GM23338 (cell line): ENCODE data around the gene BCAR3. TPM values are rescaled to one million over a fixed set of nuclear protein-coding genes. Genes with fewer than 3 reads are reported as not detected.

ENCODE experiments used
- ATAC-seq: fragments of 200-7000 bp; cut with Tn5 transposase; 3 replicates; pipeline ENCODE4 v1.9.1; 2020
- DNase-seq: peaks from one replicate; pipeline ENCODE4 v3.0.0-alpha.2; 2015; ENCODE audit warnings: low spot score
- H2AFZ ChIP-seq: fragments of 200-600 bp; sonication (generic); 2 replicates; pipeline ENCODE4 v1.8.0; 2016; ENCODE audit warnings: antibody characterized with exemption, mild to moderate bottlenecking, moderate library complexity
- H3F3A ChIP-seq: fragments of 200-600 bp; sonication (generic); replicated peaks from 2 replicates; pipeline ENCODE4 v1.8.0; 2017; ENCODE audit warnings: antibody characterized with exemption, mixed run types, low read depth
- H3K27ac ChIP-seq: fragments of 200-600 bp; sonication (generic); 2 replicates; pipeline ENCODE4 v1.6.1; 2016; ENCODE audit warnings: low read depth
- H3K27me3 ChIP-seq: fragments of 200-600 bp; sonication (generic); 2 replicates; pipeline ENCODE4 v1.8.0; 2016; ENCODE audit warnings: mild to moderate bottlenecking, mixed run types, moderate library complexity; ENCODE audit not compliant: insufficient read depth
- H3K36me3 ChIP-seq: fragments of 200-600 bp; sonication (generic); 2 replicates; pipeline ENCODE4 v1.8.0; 2016; ENCODE audit warnings: mild to moderate bottlenecking; ENCODE audit not compliant: insufficient read depth
- H3K4me1 ChIP-seq: fragments of 200-600 bp; sonication (generic); 2 replicates; pipeline ENCODE4 v1.8.0; 2016; ENCODE audit warnings: mild to moderate bottlenecking, moderate library complexity; ENCODE audit not compliant: insufficient read depth
- H3K4me2 ChIP-seq: fragments of 200-600 bp; sonication (generic); 2 replicates; pipeline ENCODE4 v1.7.1; 2017; ENCODE audit warnings: mixed run types
- H3K4me3 ChIP-seq: fragments of 200-600 bp; sonication (generic); 2 replicates; pipeline ENCODE4 v1.6.1; 2016; ENCODE audit warnings: mixed run types
- H3K79me2 ChIP-seq: fragments of 200-600 bp; sonication (generic); replicated peaks from 2 replicates; pipeline ENCODE4 v1.8.0; 2017; ENCODE audit warnings: mild to moderate bottlenecking; ENCODE audit not compliant: insufficient read depth
- H3K9me2 ChIP-seq: fragments of 200-600 bp; sonication (generic); 2 replicates; pipeline ENCODE4 v1.8.0; 2017; ENCODE audit not compliant: insufficient read depth
- H4K20me1 ChIP-seq: fragments of 200-600 bp; sonication (generic); replicated peaks from 2 replicates; pipeline ENCODE4 v1.8.0; 2017; ENCODE audit warnings: mild to moderate bottlenecking; ENCODE audit not compliant: insufficient read depth
- H3K27ac Mint-ChIP-seq: 2 replicates; pipeline ENCODE4 v1.8.0; 2020; ENCODE audit warnings: inconsistent platforms, mild to moderate bottlenecking, moderate library complexity, mixed read lengths
- H3K27me3 Mint-ChIP-seq: 3 replicates; pipeline ENCODE4 v1.8.0; 2022; ENCODE audit warnings: low read depth, mild to moderate bottlenecking, moderate library complexity, mixed read lengths, inconsistent platforms; ENCODE audit not compliant: insufficient read depth, poor library complexity
- H3K36me3 Mint-ChIP-seq: 3 replicates; pipeline ENCODE4 v1.8.0; 2021; ENCODE audit warnings: low read depth, mild to moderate bottlenecking, inconsistent platforms, moderate library complexity, mixed read lengths
- H3K4me1 Mint-ChIP-seq: 3 replicates; pipeline ENCODE4 v1.8.0; 2020; ENCODE audit warnings: mild to moderate bottlenecking, inconsistent platforms, mixed read lengths
- H3K4me3 Mint-ChIP-seq: 3 replicates; pipeline ENCODE4 v1.8.0; 2021; ENCODE audit warnings: moderate library complexity, mild to moderate bottlenecking, inconsistent platforms, mixed read lengths
- H3K9me3 Mint-ChIP-seq: 3 replicates; pipeline ENCODE4 v1.8.0; 2020; ENCODE audit warnings: moderate library complexity, mild to moderate bottlenecking, inconsistent platforms, mixed read lengths
- CREB1 ChIP-seq: fragments of 250-450 bp; sonication (Bioruptor Pico); IDR thresholded peaks from 2 replicates; pipeline ENCODE4 v1.5.0; 2020; ENCODE audit warnings: low read depth, mild to moderate bottlenecking, moderate library complexity
- CTCF ChIP-seq, 2 experiments: fragments of 200-600 bp in 1 of 2; sonication (generic) in 1 of 2; conservative IDR thresholded peaks; 2 replicates each; pipeline versions ENCODE4 v1.5.1 to v1.6.1; 2016 to 2017; ENCODE audit warnings: antibody characterized with exemption in 2 of 2, low read depth in 2 of 2, mild to moderate bottlenecking in 2 of 2, moderate library complexity in 1 of 2
- EZH2 ChIP-seq: fragments of 200-600 bp; sonication (generic); IDR thresholded peaks from one replicate; pipeline ENCODE4 v1.8.0; 2017; ENCODE audit warnings: antibody characterized with exemption, mild to moderate bottlenecking, low read depth; ENCODE audit not compliant: unreplicated experiment
- EZH2phosphoT487 ChIP-seq: fragments of 200-600 bp; sonication (generic); IDR thresholded peaks from one replicate; pipeline ENCODE4 v1.8.1; 2018; ENCODE audit warnings: antibody characterized with exemption; ENCODE audit not compliant: unreplicated experiment
- JUNB ChIP-seq: IDR thresholded peaks from one replicate; pipeline ENCODE4 v1.6.1; 2016; ENCODE audit warnings: antibody characterized with exemption; ENCODE audit not compliant: unreplicated experiment
- POLR2AphosphoS5 ChIP-seq: IDR thresholded peaks from 2 replicates; pipeline ENCODE4 v1.6.1; 2016; ENCODE audit warnings: antibody characterized with exemption, low read depth
- REST ChIP-seq: IDR thresholded peaks from one replicate; pipeline ENCODE4 v1.6.1; 2018; ENCODE audit warnings: antibody characterized with exemption; ENCODE audit not compliant: unreplicated experiment
- ZNF114 ChIP-seq: fragments of 250-450 bp; sonication (Bioruptor Pico); IDR thresholded peaks from 2 replicates; pipeline ENCODE4 v1.5.0; 2020; ENCODE audit warnings: mild to moderate bottlenecking, moderate library complexity
- polyA plus RNA-seq: library from polyadenylated mRNA; unstranded; fragments of >200 nt; fragmentation: Nextera tagmentation; extraction: Ambion mirVana; gene quantifications from 2 replicates; pipeline ENCODE4 v1.2.1, GENCODE V29; 2016
- total RNA-seq: library from RNA; depleted of rRNA; stranded (reverse); fragments of >200 nt; shearing (Covaris generic); gene quantifications from 2 replicates; pipeline ENCODE4 v1.2.3, GENCODE V29; 2014

The BCAR3 gene
- total and polyA plus RNA-seq, 2 experiments from 2014 or later: 5.5 to 9.7 TPM

GRCh38 chr1:93549811-93550210, 131.8 kb downstream of the BCAR3 start:
- Mint-ChIP-seq H3K36me3 (peaks cover 53% of the 10 kb centered on the region), H3K27ac (no peak overlapping the region), H3K4me3 (no peak overlapping the region), H3K4me1 (peaks cover 24% of the 10 kb centered on the region), H3K27me3 (peaks cover 2% of the 10 kb centered on the region), H3K9me3 (no peaks in the 10 kb centered on the region)
- no peaks in the 10 kb centered on the region for H3K9me2 ChIP-seq
- no peak overlapping the region for H3K27ac ChIP-seq
- DNase-seq (no peak), ATAC-seq (no peak)
- H3K27me3 ChIP-seq: no peaks in the 10 kb centered on the region
- no peaks in the 10 kb centered on the region for H3F3A ChIP-seq
- peaks cover 16% of the 10 kb centered on the region; the same call in 1 of the 2 replicates for H3K36me3 ChIP-seq
- H3K4me1 ChIP-seq: peaks cover 27% of the 10 kb centered on the region
- TF ChIP-seq EZH2phosphoT487 (no peak), CTCF (conservative IDR thresholded peaks at IDR 0.05; ENCODE audit: low read depth in 2 of 2) (no peak)
- H3K4me3 ChIP-seq: no peak overlapping the region
- H4K20me1 ChIP-seq: no peaks in the 10 kb centered on the region; the same call in 1 of the 2 replicates
- no peak overlapping the region for H3K4me2 ChIP-seq
- H2AFZ ChIP-seq: no peak overlapping the region
- no peaks in the 10 kb centered on the region for H3K79me2 ChIP-seq

- no peaks in the 10 kb centered on the region for H3K27me3 ChIP-seq
- H3K27ac ChIP-seq: no peak overlapping the region
- no peaks in the 10 kb centered on the region; the same call in 1 of the 2 replicates for H4K20me1 ChIP-seq
- no peak overlapping the region for H3K4me3 ChIP-seq
- H2AFZ ChIP-seq: no peak overlapping the region
- H3K4me1 Mint-ChIP-seq: peaks cover 24% of the 10 kb centered on the region
- H3K36me3 Mint-ChIP-seq: peaks cover 52% of the 10 kb centered on the region
- H3K79me2 ChIP-seq: no peaks in the 10 kb centered on the region
- TF ChIP-seq ZNF114 (CRISPR knock-in tag): no peak
- H3K9me3 Mint-ChIP-seq: no peaks in the 10 kb centered on the region
- peaks cover 27% of the 10 kb centered on the region for H3K4me1 ChIP-seq
- peaks cover 20% of the 10 kb centered on the region; the same call in 1 of the 2 replicates for H3K36me3 ChIP-seq
- H3K27ac Mint-ChIP-seq: no peak overlapping the region
- no peaks in the 10 kb centered on the region for H3F3A ChIP-seq
- no peak overlapping the region for H3K4me3 Mint-ChIP-seq
- peaks cover 2% of the 10 kb centered on the region for H3K27me3 Mint-ChIP-seq
- ATAC-seq: no peak
- H3K4me2 ChIP-seq: no peak overlapping the region
- DNase-seq: no peak
- H3K9me2 ChIP-seq: no peaks in the 10 kb centered on the region
Observed at GRCh38 chr1:93549131-93549530, 132.5 kb downstream of the BCAR3 start.

- H3K36me3 ChIP-seq: peaks cover 20% of the 10 kb centered on the region; the same call in 1 of the 2 replicates
- Mint-ChIP-seq H3K9me3 (no peaks in the 10 kb centered on the region), H3K4me3 (no peak overlapping the region), H3K27ac (no peak overlapping the region), H3K4me1 (peaks cover 11% of the 10 kb centered on the region), H3K27me3 (no peaks in the 10 kb centered on the region), H3K36me3 (peaks cover 40% of the 10 kb centered on the region)
- no peaks in the 10 kb centered on the region for H3K27me3 ChIP-seq
- H3K4me2 ChIP-seq: no peak overlapping the region
- H4K20me1 ChIP-seq: no peaks in the 10 kb centered on the region; the same call in none of the 2 replicates
- H3K4me1 ChIP-seq: peaks cover 21% of the 10 kb centered on the region
- no peaks in the 10 kb centered on the region for H3K79me2 ChIP-seq
- H3K27ac ChIP-seq: no peak overlapping the region
- ATAC-seq (no peak), DNase-seq (no peak)
- no peak overlapping the region for H3K4me3 ChIP-seq
- H3K9me2 ChIP-seq: no peaks in the 10 kb centered on the region
- no peak overlapping the region for H2AFZ ChIP-seq
- H3F3A ChIP-seq: no peaks in the 10 kb centered on the region
- TF ChIP-seq EZH2phosphoT487: no peak
- no peak for TF ChIP-seq JUNB
- TF ChIP-seq POLR2AphosphoS5: no peak
- TF ChIP-seq CTCF (conservative IDR thresholded peaks at IDR 0.05; ENCODE audit: low read depth in 2 of 2): no peak
- TF ChIP-seq EZH2: no peak
- TF ChIP-seq ZNF114 (CRISPR knock-in tag): no peak
- TF ChIP-seq CREB1: no peak
- no peak for TF ChIP-seq REST
Observed at GRCh38 chr1:93546162-93546863, 135.3 kb downstream of the BCAR3 start.
